A673 (cell line): ENCODE data around the gene RPS6KC1.

Experiments
- CTCF ChIP-seq: fragments of 300-800, 200-600 bp; sonication (generic); conservative IDR thresholded peaks from 2 replicates; pipeline ENCODE4 v1.5.1; 2017; ENCODE audit warnings: low read depth, mild to moderate bottlenecking, antibody characterized with exemption, low read length, moderate library complexity, mixed read lengths
- EZH2 ChIP-seq: fragments of 200-600 bp; sonication (generic); IDR thresholded peaks from 2 replicates; pipeline ENCODE4 v1.6.1; 2017; ENCODE audit warnings: borderline replicate concordance, low read depth, mild to moderate bottlenecking, mixed read lengths, antibody characterized with exemption, low read length; ENCODE audit not compliant: poor library complexity, severe bottlenecking

- TF ChIP-seq CTCF (no peak), EZH2 (no peak)
These were observed 170.2 kb downstream of the RPS6KC1 start for GRCh38 chr1:213221209-213221608.
